Heart left ventricle (tissue), 13 donors: ENCODE data around the gene IER5.

Experiments
- CTCF ChIP-seq, 12 donors: fragments of 200-600 bp; sonication (generic) in 4 of 12; IDR thresholded peaks; one replicate each; pipeline versions ENCODE4 v1.5.0 to v1.8.0; 2018 to 2022; ENCODE audit warnings: antibody characterized with exemption in 12 of 12, mild to moderate bottlenecking in 5 of 12
- POLR2A ChIP-seq, 2 donors: fragments of 450-650 bp; IDR thresholded peaks; one replicate each; pipeline ENCODE4 v1.6.1; 2017; ENCODE audit warnings: antibody characterized with exemption in 2 of 2, mild to moderate bottlenecking in 2 of 2, moderate library complexity in 2 of 2
- donor health status: ischemic (EF 13 %, LVEDD 7.1; RV severe dilation, severe dysfunction).
- donor health status: DM: no; HTN: yes; CAD: no.
- donor health status: DM: no; HTN: no; CAD: no.
- donor health status: ischemic (EF 25% LVEDD 6.9; RV normal size, moderate dysfunction).
- donor health status: ischemic (EF 25% LVEDD 5.7; RV mildly dilated, moderate dysfunction).
- donor health status: ischemic (EF 35%, LVEDD 5.7; RV mildly dilated, moderate dysfunction).
- donor health status: nonischemic (EF 11% LVEDD 7.7; RV severe dilation, severe dysfunction).
- donor health status: DM: yes; HTN: yes; CAD: no.
- donor health status: PGD.
- donor health status: ischemic (EF 29% LVEDD 5.4; RV normal size, mild dysfunction).
- donor health status: nonischemic (EF 23%, LVEDD 6.1; RV moderate dilation, normal function).

- TF ChIP-seq CTCF (IDR thresholded peaks at IDR 0.05) = no peak
- no peak for TF ChIP-seq POLR2A (IDR thresholded peaks at IDR 0.05)
Observed at GRCh38 chr1:181113059-181113641, 24.6 kb downstream of the IER5 start.
